ENCODE measurements around the gene ZBTB8A.
"Not testable (repeated sequence)": the region's sequence is repeated elsewhere in the genome, so short reads cannot be mapped to it uniquely, and the experiment has no call there.

ZBTB8A gene

GRCh38 chr1:32622806-32623681 is 83.8 kb downstream of the ZBTB8A start:
- no peak for DNase-seq

- DNase-seq: peak; percentile 60
These were observed 84.5 kb downstream of the ZBTB8A start for GRCh38 chr1:32623775-32624174.

- no peak for DNase-seq
These were observed 86.9 kb downstream of the ZBTB8A start for GRCh38 chr1:32626176-32626575.

- DNase-seq: no peak
These were observed 88.5 kb downstream of the ZBTB8A start for GRCh38 chr1:32627596-32628162.

GRCh38 chr1:32630173-32630572 is 90.9 kb downstream of the ZBTB8A start:
- DNase-seq: not testable (repeated sequence)

- DNase-seq: no peak
These were observed 93.6 kb downstream of the ZBTB8A start for GRCh38 chr1:32632829-32633228.

GRCh38 chr1:32635508-32636277 is 96.5 kb downstream of the ZBTB8A start:
- no peak for DNase-seq

- DNase-seq: no peak
These were observed 97.9 kb downstream of the ZBTB8A start for GRCh38 chr1:32636914-32637645.

GRCh38 chr1:32639489-32640075 is 100.4 kb downstream of the ZBTB8A start:
- no peak for DNase-seq

GRCh38 chr1:32642292-32642827 is 103.1 kb downstream of the ZBTB8A start:
- not testable (repeated sequence) for DNase-seq

- DNase-seq: no peak
These were observed 105.2 kb downstream of the ZBTB8A start for GRCh38 chr1:32644426-32644825.

GRCh38 chr1:32647308-32648134 is 108.3 kb downstream of the ZBTB8A start:
- no peak for DNase-seq

GRCh38 chr1:32650248-32650751 is 111.1 kb downstream of the ZBTB8A start, which contains the start of gene ZBTB8OS:
Gene ZBTB8OS (minus strand): TSS chr1:32650550. CDS start chr1:32650529, 21 bp downstream.
- peak; percentile 88 for DNase-seq

GRCh38 chr1:32650752-32651460 is 111.7 kb downstream of the ZBTB8A start, which contains the start of gene RBBP4:
Gene RBBP4 (plus strand): TSS chr1:32651208. CDS start chr1:32651307, 99 bp downstream.
- DNase-seq: peak; percentile 99

- no peak for DNase-seq
These were observed 112.3 kb downstream of the ZBTB8A start for GRCh38 chr1:32651461-32652073.

- DNase-seq: no peak
These were observed 113.2 kb downstream of the ZBTB8A start for GRCh38 chr1:32652244-32652962.
